ENCODE measurements around the gene HIGD2A.

GRCh38 chr5:176406436-176407052 lies 18.0 kb downstream of the HIGD2A start:
- TF ChIP-seq SMARCC2 (IDR thresholded peaks at IDR 0.05; ENCODE audit: low read depth) = no peak
- TF ChIP-seq E2F4 (CRISPR knock-in tag; IDR thresholded peaks at IDR 0.05; ENCODE audit: low read depth) = no peak
- TF ChIP-seq POLR2AphosphoS5 (IDR thresholded peaks at IDR 0.05; ENCODE audit: control insufficient read depth, insufficient read depth, low read depth, low read length) = no peak
- TF ChIP-seq ZNF212 (CRISPR knock-in tag; IDR thresholded peaks at IDR 0.05) = no peak
- TF ChIP-seq SIN3B (IDR thresholded peaks at IDR 0.05; ENCODE audit: low read depth) = no peak
- no peak for TF ChIP-seq RNF2 (IDR thresholded peaks at IDR 0.05)
